Stimulated activated CD4-positive, alpha-beta T cell treated with anti-CD3 and anti-CD28 coated beads, Interleukin-12 subunit alpha, Interleukin-12 subunit beta, amount 100 ng/mL, for 48 hours (primary cell): ENCODE data around the gene KIAA0232.

Experiments
- DNase-seq, 3 donors: peaks; one replicate each; pipeline ENCODE4 v3.0.0-alpha.2; 2020; ENCODE audit warnings: low read depth in 2 of 3, low spot score in 1 of 3

The KIAA0232 gene

DNA sequence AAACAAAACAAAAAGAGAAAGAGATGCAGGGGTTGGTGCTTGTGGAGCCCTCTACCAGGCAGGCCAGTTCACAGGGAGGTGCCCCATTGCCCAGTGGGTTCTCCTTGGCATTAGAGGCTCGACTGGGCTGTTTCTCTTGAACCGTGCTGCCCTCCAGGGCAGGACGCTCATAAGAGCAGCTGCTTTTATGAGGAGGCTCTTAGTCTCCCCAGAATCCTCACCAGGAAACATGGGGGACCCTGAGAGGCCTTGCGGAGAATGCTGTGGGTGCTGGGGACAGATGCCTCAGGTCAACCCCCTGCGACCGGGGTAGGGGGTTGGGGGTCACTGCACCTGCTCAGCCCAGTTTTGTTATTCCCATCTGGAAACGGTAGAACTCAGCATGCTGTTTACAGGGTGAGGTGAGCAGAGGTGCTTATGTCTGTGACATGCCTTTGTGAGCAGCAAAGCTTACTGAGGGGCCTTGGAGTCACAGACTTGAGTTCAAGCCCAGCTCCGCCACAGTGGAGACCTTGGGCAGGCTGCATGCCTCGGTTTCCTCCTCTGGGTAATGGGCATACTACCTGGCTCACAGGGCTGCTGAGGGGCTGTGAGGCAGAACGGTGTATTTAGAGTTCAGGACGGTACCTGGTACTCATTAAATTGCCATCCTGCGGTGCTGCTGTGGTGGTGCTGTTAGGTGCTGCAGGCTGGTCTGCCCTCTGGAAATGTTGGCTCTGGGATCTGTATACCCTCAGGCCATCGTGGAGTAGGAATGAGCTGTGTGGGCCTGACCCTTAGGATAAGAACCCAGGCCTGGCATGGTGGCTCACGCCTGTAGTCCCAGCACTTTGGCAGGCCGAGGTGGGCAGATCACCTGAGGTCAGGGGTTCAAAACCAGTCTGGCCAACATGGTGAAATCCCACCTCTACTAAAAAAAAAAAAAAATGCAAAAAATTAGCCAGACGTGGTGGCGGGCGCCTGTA lies 132.8 kb downstream of the KIAA0232 start:
- no peak for DNase-seq

DNA sequence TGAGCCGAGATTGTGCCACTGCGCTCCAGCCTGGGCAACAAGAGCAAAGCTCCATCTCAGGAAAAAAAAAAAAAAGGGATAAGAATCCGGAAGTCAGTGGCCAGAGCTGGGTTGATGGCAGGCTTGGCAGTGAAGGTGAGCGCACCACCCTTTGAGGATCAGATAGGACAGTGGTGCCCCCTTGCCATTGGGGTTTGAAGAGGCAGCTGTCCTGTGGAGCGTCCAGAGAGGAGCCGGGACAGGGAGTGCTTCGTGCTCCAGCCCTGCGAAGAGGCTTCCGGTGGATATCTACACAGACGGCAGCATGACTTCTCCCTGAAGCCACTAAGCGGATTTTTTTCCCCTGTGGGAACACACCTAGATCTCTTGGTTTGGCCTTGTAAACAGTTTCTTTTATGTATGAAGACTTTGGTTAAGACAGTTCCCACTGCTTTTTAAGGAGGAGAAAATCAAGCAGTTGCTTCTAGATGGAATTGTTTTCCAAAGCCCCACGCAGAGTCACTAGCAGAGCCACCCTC lies 133.6 kb downstream of the KIAA0232 start:
- no peak for DNase-seq

DNA sequence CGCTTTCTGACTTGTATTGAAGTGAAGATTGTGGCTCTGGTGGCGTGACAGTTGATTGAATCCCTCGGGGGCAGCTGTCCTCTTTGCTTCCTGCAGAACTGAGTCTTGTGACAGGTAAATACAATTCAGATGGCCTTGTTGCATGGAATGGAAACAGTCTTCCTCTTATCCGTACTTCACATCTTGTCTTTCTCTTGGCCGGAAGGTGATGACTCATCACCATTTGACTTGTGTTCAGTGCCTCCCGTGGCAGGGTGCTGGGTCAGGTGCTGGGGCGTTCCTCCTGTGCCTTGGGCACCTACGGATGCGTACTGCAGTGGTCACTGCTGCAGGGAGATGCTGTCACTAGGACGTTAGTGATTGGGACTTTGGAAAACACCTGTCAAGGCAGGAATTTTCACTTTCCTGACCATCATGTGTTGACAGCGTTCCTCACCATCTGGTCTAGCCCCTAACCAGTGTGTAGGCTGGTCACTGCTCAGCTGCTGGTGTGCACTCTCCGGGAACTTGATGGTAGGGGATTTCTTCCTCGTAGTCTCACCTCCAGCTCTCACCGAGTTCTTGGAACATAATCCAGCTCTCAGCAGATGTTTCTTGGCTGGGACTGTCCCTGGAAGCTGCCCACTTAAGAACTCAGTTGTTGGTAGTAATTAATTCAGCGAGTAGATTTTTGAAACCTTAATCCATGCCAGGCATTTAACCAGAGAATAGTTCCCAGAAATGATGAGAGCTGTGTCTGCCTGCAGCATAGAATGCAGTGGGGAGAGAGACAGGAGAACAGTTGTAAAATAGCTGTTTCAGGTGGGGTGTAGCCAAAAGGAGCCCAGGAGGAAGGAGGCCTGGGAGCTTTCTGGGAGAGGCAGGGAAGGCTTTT lies 134.3 kb downstream of the KIAA0232 start:
- peak in 2 of 3 donors; percentile 57 for DNase-seq

DNA sequence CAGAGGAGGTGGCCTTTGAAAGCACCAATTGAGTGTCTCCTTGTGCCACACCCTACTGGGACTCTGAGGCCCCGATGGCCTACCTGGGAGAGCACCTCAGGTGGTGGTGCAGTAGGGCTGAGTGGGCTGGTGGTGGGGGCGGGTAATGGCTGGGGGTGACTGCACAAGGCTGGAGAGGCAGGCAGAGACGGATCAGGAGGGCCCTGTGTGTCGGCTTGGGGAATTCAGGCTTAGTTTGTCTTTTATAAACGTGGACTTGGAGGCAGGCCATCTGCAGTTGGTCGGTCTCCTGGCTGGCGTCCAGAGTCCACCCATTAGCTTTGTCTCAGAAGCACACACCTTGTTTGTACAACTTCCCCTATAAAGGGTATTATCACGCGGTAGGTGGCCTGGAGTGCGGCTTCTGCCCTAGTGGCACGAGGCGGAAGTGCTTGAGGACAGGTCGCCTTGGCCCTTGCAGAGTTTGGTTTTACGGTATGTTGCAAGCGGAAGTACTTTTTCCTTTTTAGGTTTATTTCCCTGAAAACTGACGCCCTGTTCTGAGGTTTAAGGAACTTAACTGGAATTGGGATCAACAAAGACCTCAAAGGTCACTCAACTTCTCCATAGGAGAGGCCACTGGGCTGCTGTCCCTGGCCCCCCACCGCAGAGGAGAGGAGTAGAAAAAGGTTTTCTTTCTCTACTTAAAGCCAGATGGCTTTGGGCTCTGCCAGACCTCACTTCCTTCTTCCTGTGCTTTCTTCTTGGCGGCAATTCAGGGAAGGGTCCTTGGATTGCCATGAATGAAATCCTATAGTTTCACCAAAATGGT lies 135.1 kb downstream of the KIAA0232 start:
- peak in 1 of 3 donors; percentile 35 for DNase-seq

DNA sequence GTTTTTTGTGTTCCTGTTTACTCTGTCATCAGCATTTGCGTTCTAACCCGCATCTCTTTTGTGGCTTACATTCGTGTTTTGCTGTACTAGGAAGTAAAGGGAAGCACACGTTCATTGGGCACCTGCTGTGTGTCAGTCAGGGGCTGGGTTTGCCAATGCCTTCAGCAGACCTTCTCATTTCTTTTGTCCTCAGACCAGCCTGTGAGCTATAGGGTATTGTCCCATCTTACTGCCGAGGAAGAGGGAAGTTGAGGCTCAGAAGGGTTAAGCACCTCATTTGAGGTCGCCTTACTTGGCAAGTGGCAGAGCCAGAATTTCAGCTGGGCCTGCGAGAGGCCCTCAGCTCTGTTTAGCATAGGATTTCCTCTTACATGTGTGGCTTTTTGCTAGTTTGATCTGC lies 135.8 kb downstream of the KIAA0232 start:
- DNase-seq: no peak

DNA sequence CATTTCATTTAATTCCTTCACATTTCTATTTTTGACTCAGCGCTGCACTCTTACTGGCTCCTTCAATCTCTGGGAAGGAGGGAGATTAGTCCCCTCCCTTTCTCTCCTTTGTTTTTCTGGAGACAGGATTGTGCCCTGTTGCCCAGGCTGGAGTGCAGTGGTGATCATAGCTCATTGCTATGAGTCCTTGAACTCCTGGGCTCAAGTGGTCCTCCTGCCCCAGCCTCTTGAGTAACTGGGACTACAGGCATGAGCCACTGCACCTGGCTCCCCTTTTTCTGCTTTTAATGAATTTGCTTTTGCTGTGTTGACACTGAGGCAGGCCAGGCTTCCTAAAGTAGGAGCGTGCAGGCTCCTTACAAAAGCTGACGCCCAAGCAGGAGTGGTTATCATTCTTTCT lies 137.6 kb downstream of the KIAA0232 start:
- DNase-seq: no peak

DNA sequence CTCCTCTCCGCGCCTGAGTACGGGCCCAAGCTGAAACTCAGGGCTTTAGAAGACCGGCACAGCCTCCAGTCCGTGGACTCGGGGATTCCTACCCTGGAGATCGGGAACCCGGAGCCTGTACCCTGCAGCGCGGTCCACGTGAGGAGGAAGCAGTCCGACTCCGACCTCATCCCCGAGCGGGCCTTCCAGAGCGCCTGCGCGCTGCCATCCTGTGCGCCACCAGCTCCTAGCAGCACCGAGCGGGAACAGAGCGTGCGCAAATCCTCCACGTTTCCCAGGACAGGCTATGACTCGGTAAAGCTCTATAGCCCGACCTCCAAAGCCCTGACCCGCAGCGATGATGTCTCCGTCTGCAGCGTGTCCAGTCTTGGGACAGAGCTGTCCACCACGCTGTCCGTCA lies 141.0 kb downstream of the KIAA0232 start:
- no peak for DNase-seq

DNA sequence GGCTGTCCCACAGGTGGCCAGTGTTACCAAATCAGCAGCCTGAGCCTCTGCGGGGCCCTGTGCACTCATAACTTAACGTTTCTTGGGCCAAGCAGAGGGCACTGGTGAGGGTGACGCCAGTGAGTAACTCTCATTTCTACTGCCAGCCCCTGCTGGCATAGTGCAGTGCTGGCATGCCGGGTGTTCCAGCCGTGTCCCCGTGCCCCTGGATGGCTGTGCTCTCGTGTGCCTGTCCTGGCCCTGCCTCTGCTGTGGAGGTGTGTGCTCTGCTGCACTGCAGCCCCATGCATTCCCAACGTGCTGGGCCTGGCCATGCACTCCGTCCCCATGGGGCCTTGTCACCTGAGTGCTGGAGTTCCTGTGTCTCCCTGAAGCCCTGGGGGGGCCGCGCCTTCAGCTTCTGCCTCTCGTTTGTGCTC lies 141.8 kb downstream of the KIAA0232 start:
- DNase-seq: no peak

DNA sequence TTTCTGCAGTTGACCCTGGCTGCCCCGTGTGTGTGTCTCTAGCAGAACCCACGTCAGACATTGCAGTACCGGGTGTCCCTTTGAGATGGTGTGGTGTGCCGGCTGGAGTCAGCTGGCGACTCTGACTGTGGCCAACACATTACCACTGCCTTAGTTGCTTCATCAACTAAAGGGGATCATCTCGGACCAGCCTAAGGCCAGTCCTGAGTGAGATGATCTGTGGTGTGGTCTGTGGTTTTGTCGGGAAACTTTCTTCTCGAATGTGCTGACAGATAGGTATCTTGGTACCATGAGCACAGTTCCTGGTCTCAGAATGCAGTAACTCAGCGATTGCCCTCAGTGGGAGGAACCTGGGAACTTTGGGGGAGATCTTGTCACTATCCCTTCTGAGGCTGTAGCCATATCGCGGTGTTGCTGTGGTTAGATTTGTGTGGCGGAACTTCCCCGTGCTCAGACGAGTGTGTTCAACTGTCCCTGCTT lies 142.9 kb downstream of the KIAA0232 start:
- no peak for DNase-seq

DNA sequence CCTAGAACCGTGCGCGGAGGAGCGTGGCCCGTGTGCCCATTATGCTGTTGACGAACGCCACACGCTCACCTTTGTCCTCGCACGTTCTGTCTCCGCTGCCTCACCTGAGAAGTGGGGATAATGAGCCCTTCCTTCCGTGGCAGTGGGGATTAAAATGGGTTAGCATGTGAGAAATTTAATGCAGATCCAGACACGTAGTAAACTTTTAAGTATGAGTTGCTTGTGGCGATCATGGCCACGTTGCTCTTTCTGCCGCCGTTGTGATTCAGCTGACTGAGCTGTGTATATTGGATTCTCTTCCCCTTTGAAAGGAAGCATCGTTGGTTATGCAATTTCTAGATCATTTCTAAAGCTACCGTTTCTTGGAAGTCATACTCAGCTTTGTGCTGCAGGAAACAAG lies 143.6 kb downstream of the KIAA0232 start:
- DNase-seq: no peak

DNA sequence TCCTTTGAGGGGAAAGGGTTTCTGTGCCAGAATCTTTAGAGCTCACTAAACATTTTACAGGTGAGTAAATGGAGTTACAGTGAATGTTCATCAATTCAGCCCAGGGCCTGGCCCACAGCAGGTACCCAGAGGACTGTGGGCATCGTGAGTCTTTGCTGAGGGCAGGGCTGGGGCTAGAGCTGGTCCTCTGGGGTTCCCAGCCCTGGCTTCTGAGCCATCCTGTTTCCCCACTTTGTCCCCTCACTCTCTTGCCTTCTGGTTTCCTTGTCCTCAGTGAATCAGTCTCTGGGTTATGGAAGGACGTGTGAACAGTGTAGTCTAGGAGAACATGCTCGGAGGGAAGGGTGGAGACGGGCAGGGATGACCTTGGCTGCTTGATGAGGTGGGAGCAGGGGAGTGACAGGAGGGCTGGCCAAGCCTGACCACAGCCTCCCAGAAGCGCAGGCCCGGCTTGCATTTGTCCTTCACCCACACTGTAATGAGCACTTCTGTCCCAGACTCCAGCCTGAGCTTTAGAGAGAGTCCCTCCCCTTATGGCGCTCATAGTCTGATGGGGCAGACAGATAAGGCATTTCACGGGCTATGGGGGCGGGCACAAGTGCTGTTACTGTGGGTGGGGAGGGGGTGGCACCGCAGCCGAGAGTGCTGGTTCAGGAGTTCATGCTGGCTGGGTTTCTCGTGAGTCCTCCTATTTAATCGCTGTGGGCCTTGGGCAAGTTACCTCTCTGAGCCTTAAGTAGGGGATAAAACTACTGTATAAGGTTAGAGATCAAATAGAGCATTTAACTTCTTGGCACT lies 144.4 kb downstream of the KIAA0232 start:
- DNase-seq: peak in 1 of 3 donors; percentile 34

DNA sequence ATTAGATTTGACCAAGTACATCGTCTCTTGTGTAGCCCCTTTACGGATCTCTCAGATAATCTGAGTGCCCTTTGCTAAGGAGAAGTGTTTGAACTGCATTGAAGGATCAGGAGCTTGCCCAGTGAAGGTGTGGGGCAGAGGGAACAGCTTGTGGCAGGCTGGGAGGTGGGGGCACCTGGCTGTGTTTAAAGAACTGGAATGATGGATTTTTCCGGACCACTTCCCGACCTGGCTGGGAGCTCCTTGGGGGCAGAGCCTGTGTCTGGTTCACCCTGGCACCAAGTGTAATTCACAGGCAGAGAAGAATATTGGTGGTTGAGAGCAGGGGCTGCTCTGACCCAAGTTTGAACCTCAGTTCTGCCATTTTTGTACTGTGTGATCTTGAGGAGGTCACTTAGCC lies 145.6 kb downstream of the KIAA0232 start:
- no peak for DNase-seq

DNA sequence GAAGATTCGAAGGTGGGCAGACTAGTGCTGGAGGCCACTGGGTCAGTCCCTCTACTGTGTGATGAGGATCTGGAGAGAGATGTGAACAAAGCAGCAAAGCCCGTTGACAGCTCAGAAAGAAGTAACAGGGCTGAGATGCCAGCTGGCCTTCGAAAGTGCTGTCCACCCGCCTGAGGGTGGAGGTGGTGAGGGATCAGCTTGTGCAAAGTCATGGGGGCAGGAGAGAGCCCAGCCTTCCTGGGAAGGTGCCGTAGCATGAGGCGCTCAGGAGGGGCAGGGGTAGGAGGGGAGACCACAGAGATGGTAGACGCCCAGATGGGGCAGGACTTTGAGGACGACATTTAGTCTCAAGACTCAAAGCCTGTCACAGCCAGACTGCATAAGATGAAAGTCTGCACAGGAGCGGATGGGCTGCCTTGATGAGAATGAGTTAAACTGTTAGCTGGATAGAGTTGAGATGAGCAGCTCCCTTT lies 146.8 kb downstream of the KIAA0232 start:
- no peak for DNase-seq

DNA sequence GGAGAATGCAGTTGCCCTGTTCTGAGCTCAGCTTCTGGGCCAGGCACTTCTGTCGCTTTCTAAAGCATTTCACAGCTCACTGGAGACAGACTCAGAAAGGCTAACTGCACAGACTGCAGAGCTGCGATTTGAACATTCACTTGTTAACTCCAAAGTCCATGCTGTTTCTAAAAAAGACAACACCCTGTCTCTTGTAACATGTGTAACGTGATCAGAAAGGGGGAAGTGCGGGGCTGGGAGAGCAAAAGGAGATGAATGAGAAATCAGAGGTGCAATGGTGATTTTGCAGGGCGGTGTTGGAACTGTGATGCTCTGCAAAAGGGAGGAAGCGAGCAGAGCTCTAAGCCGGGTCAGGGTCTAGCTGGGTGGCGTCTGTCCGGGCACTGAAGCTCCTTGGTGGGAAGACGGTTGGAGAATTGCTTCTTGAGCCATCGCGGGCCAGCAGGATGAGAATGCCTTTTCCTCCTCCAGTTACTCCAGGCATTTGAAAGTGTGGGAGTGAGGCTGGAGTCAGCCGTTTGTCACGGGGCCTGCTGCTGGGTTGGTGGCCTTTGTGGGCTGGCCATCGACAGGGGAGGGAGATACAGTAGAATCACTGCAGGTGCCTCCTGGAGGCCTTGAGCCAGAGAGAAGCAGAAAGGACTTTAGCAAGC lies 147.4 kb downstream of the KIAA0232 start:
- no peak for DNase-seq

DNA sequence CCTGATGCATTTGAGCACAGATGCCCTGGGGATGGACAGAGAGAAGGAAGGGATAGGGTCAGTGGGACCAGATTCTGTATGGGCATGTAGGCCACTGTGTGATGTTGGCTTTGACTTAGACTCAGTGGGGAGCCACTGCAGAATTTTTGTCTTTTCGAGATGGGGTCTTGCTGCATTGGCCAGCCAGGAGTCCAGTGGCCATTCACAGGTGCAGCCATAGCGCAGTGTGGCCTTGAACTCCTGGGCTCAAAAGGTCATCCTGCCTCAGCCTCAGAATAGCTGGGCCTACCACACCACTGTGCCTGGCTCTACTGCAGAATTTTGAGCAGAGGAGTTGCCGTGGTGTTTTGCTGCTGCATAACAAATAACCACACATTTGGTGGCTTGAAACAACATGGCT lies 149.9 kb downstream of the KIAA0232 start:
- no peak for DNase-seq

DNA sequence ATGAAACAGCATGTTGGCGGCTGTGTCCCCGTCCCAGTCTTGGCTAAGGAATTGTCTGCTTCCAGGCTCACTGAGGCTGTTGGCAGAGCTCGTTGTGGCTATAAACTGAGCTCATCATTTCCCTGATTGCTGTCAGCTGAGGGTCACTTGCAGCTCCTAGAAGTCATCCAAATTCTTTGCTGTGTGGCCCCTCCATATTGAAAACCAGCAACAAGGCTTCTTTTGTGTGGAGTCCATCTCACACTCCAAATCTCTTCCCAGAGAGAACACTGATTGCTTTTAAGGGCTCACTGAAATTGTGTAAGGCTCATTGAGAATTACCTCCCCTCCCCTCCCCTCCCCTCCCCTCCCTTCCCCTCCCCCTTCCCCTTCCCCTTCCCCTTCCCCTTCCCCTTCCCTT lies 150.4 kb downstream of the KIAA0232 start:
- no peak for DNase-seq
